Stimulated activated CD4-positive, alpha-beta T cell treated with anti-CD3 and anti-CD28 coated beads, Interleukin-12 subunit alpha, Interleukin-12 subunit beta, amount 100 ng/mL, for 24 hours (primary cell): Measurements from ENCODE around the gene FBLN2.

Experiments
- DNase-seq, 2 experiments: peaks; one replicate each; pipeline ENCODE4 v3.0.0-alpha.2; 2020; ENCODE audit warnings: low read depth in 2 of 2

FBLN2 gene

GRCh38 chr3:13582366-13583250 is 33.7 kb downstream of the FBLN2 start:
- no peak for DNase-seq

DNA sequence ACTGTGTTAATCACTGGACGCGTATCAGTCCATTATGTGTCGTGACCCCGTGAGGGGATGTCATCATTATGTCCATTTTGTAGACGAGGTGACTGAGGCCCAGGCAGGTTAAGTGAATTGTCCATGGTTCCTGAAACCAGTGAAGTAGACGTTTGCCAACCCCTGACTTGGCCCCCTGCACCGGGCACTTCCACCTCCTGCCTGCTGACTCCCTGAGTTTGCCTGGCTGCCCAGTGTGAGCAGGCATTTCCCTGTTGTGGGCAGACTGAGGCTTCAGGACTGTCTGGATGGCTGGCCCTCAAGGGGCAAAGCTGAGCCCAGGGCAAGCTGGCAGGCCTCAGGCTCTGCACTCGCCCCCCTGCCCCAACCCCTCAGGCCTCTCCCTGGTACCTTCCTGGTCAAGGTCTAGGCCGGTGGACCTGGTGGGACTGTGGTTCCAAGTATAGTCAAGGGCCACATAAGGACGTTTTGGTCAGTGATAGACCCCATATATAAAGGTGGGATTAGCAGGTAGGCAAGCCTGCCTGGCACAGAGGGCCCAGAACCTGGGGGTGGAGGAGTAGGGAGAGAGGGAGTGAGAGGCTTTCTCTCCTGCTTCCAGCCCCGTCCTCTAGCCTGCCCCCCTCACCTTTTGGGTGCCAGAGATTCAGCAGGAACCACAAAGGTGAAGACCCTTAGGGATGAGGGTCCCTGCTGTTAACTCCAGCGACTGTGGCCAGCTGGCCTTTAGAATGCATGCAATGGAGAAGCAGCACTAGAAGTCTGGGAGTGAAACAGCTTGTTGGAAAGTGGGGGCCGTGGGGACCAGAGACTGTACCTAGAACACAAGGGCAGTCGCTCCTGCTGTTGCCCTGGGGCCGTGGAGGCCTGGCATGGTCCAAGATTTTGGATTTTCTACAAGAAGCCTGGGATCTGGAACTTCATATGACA is 34.6 kb downstream of the FBLN2 start:
- no peak for DNase-seq

GRCh38 chr3:13584427-13584891 is 35.5 kb downstream of the FBLN2 start:
- DNase-seq: no peak

GRCh38 chr3:13584901-13585300 is 36.0 kb downstream of the FBLN2 start:
- no peak for DNase-seq

DNA sequence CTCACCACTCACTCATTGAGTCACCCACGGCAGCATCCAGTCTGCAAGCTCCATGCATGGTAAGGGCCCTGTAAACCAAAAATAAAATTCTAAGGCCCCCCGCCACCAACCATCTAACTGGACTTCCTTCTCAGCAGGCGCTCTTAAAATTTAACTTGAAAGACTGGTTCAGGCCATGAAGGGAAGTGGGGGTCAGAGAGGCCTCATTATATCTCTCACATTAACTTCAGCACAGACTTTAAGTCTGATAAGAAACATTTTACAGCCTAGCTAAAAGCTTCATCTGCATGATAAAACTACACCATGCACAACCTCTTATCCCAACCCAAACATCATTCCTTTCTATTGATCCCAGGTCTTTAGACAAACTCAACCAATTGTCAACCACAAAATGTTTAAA is 38.5 kb downstream of the FBLN2 start:
- no peak for DNase-seq

- DNase-seq: no peak
These were observed 39.3 kb downstream of the FBLN2 start for GRCh38 chr3:13588221-13588701.

DNA sequence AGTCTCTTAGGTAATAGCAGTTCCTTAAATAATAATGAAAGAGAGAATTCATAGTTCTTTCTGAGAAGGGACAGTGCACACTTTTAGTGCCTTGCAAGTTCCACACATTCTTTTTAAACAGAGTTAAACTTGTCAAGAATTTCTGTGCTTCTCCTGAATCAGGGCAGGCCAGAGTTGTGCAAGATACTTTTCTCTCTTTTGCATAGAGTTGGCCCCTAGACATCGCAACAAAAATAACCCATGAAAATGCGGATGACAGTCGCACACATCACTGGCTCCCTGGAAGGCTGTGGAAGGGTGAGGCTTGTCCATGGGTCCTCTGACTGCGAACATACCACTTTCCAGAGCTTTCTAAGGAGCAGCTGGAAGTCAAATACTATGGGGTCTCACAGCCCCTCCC is 40.1 kb downstream of the FBLN2 start:
- DNase-seq: no peak

DNA sequence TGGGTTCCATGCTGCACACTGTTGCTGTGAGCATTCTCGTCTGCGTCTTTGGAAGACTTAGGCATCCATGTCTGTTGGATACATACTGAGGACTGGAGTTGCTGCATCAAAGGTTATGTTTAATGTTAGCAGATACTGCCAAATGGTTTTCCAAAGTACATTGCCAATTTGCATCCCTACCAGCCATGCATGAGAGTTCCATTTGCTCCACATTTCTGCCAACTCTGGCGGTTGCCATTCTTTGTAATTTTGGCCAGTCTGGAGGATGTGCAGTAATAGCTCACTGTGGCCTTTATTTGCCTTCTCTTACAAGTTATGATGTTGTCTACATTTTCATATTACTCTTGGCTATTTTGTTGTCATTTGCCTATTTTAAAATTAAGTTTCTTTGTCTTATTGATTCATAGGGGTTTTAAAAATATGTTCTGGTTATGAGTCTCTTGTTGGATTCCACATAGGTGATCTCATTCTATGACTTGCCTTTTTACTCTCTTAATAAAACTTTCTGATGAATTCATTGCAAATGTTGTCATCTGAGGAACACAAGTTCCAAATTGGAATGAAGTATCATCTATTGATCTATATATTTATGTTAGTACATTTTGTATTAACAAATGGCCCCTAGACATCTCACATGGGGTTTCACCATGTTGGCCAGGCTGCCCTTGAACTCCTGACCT is 42.1 kb downstream of the FBLN2 start:
- DNase-seq: no peak

GRCh38 chr3:13593615-13594014 is 44.7 kb downstream of the FBLN2 start:
- DNase-seq: no peak

GRCh38 chr3:13594146-13594545 is 45.2 kb downstream of the FBLN2 start:
- DNase-seq: no peak

GRCh38 chr3:13594991-13595421 is 46.1 kb downstream of the FBLN2 start:
- DNase-seq: no peak

DNA sequence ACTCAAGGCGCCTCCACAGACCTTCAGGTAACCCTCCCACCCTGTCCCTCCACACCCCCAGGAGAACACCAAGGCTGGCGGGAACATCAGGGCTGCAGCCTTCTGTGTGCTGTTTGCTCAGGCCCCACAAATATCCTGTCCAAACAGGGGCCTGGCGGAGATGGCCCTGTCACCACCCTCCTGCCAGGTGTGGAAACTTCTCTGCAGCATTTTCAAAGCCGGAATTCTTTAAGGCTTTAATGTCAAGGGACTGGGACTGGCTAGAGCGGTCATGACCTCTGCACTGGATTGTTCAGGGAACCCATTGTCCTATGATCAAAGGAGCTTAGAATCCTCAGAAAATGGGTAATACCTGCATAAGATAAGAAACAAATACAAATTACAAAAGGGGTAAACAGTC is 46.6 kb downstream of the FBLN2 start:
- DNase-seq: no peak

DNA sequence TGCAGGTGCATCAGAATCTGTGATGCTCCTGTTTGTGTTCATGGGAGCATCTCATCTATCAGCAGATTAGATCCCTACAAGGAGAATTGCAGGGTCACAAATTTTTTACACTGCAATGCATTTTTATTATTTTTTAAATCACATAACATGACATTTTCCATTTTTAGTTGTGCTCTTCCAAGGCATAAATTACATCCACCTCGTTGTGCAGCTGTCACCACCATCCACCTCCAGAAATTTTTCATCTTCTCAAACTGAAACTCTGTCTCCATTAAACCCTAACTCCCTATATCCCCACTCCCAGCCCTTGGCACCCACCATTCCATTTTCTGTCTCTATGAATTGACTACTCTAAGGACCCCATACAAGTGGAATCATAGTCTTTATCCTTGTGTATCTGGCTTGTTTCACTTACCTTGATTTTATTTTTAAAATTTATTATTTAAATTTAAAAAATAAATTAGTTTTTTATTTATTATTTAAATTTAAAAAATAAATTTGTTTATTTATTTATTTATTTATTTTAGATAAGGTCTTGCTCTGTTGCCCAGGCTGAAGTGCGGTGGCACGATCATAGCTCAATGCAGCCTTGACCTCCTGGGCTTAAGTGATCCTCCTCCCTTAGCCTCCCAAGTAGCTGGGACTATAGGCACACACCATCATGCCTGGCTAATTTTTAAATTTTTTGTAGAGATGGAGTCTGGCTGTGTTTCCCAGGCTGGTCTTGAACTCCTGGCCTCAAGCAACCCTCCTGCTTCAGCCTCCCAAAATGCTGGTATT is 47.7 kb downstream of the FBLN2 start:
- no peak for DNase-seq

- no peak for DNase-seq
These were observed 48.7 kb downstream of the FBLN2 start for GRCh38 chr3:13597661-13598060.

- no peak for DNase-seq
These were observed 49.3 kb downstream of the FBLN2 start for GRCh38 chr3:13598201-13598600.

GRCh38 chr3:13598926-13599886 is 50.3 kb downstream of the FBLN2 start:
- DNase-seq: no peak

GRCh38 chr3:13599887-13600450 is 51.0 kb downstream of the FBLN2 start:
- no peak for DNase-seq

DNA sequence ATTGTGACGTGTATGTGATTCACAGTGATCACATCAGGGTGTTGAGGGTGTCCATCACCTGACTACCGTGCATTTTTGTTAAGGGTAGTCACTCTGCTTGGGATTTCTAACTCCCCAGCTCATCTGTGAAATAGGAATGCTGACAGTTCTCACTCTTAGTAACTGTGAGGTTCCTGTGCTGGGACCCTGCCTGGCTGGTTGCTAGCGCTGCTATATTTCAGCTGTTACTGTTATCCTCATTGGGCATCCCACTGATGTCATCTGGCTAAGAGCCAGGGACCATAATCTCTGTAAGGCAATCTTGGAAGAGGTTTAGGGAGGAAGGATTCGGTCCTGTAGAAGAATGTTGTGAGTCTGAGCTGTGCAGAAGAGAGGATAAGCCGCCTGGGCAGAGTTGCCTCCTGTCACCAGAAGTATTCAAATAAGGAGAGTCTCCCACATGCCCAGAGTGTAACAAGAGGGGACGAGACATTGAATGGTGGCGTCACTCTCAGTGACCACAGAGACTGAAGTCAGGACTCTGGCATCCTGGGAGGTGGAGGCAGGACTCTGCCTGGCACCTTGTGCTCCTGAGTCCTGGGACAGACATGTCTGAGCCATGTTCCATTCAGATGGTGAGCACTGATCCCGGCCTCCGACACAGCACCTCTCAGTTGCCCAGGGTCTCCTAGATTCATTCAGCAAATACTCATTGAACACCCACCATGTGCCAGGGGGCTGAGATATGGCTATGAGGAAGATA is 52.2 kb downstream of the FBLN2 start:
- no peak for DNase-seq

- DNase-seq: no peak
These were observed 52.8 kb downstream of the FBLN2 start for GRCh38 chr3:13601692-13602080.
